Epithelial cell of esophagus (primary cell): Measurements from ENCODE around the gene TENM4.

ENCODE experiments used
- DNase-seq: peaks from one replicate; pipeline ENCODE4 v3.0.0; 2010; ENCODE audit warnings: low read depth
- H3K4me3 ChIP-seq: 2 replicates; pipeline ENCODE4 v1.5.1; 2011; ENCODE audit warnings: mild to moderate bottlenecking, low read length, control low read depth
- TF ChIP-seq, protein P1 (sequence below): IDR thresholded peaks from 2 replicates; pipeline ENCODE4 v1.5.1; 2011; ENCODE audit warnings: low read depth, mild to moderate bottlenecking, low read length, control low read depth, inconsistent platforms; ENCODE audit not compliant: insufficient read depth; ENCODE audit errors: missing control alignments

Gene TENM4

DNA sequence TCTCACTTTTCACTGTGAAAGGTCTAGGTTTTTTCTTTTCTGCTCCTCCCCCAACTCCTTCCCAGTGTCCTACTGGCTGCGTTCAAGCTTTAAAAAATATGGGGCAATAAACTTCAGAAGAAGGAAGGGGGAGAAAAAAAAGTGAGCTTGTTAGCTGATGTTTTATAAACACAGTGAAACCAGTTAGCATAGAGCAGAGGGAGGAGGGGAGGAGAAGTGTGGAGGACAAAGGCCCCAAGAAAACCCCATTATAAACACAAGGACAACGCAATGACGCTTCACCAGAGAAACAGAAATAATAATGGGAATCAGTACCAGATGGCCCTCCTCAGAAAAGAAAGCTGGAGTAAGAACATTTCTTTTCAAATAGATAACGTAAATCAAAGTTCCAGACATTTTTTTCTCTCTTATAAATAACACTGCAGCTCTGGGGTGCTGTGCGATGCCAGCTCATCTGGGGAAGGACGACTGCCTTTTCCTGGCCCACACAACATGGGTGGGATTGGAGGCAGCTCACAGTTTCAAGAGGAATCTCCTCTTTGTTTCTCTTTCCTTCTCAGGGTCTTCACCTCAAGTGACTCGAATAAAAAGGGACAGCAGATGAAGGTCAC, 630.8 kb downstream of the TENM4 start:
- no peak for DNase-seq
- TF ChIP-seq, protein P1, sequence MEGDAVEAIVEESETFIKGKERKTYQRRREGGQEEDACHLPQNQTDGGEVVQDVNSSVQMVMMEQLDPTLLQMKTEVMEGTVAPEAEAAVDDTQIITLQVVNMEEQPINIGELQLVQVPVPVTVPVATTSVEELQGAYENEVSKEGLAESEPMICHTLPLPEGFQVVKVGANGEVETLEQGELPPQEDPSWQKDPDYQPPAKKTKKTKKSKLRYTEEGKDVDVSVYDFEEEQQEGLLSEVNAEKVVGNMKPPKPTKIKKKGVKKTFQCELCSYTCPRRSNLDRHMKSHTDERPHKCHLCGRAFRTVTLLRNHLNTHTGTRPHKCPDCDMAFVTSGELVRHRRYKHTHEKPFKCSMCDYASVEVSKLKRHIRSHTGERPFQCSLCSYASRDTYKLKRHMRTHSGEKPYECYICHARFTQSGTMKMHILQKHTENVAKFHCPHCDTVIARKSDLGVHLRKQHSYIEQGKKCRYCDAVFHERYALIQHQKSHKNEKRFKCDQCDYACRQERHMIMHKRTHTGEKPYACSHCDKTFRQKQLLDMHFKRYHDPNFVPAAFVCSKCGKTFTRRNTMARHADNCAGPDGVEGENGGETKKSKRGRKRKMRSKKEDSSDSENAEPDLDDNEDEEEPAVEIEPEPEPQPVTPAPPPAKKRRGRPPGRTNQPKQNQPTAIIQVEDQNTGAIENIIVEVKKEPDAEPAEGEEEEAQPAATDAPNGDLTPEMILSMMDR, result no peak
- no peak overlapping the region for H3K4me3 ChIP-seq

DNA sequence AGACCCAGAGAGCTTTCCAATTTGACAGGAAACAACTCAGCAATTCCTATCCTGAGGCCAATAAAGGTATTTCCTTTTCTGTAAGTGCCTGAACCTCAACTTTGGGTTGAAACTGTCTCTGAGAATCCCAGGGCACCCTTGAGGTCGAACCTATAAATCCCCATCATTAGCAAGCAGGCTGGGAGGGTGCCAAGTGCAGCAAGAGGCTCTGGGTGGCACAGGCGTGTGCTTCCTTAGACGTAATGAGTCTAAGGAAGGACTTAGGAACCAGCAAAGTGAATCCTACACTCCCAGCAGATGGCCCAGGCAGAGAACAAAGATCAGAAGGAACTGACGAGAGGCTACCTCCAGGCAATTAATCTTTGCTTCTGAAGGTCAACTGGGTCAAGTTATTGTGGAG, 631.9 kb downstream of the TENM4 start:
- no peak overlapping the region for H3K4me3 ChIP-seq
- TF ChIP-seq, protein P1, result no peak
- no peak for DNase-seq

DNA sequence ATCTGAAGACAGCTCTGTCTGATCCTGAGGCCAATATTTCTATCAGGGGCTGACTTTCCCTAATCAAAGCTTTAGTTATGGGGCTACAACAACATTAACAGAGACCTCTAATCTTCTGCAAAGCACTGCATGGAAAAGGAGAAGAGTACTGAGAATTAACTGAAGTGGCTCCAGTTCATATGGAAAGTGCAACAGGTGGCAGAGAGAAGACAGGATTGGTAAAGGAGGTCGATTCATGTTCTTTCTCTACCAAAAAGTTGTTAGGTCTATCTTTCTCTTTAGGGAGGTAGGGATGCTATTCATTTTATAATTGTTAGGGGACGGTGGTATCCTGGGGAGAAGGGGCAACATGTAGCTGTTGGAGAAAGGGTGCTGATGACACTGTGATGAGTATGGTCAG, 633.5 kb downstream of the TENM4 start:
- no peak for DNase-seq
- no peak overlapping the region for H3K4me3 ChIP-seq
- TF ChIP-seq, protein P1, result no peak

DNA sequence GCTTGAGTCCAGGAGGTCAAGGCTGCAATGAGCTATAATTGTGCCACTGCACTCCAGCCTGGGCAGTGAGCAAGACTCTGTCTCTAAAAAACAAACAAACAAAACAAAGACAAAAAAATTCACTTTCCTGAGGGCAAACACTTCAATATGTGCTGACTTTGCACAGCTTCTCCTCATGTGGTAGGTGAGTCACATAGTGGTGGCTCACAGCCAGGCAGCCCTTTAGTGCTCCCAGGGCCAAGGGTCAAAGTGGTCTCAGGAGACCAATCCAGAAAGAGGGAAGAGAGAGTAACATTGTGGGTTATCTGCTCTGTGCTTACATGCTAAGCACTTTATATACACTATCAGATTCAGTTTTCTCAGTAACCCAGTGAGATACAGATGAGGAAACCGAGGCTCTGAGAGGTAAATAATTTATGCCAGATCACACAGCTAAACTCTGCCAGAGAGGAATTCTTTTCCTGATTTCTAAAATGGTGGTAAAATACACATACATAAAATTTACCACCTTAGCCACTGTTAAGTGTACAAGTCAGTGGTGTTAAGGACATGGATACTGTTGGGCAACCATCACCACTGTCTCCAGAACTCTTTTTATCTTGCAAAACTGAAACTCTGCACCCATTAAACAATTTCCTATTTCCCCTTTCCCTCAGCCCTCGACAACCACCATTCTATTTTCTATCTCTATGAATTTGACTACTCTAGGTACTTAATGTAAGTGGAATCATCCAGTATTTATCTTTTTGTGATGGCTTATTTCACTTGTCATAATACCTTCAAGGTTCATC, 634.4 kb downstream of the TENM4 start:
- TF ChIP-seq, protein P1, result no peak
- peak; percentile 31 for DNase-seq
- H3K4me3 ChIP-seq, result no peak overlapping the region

DNA sequence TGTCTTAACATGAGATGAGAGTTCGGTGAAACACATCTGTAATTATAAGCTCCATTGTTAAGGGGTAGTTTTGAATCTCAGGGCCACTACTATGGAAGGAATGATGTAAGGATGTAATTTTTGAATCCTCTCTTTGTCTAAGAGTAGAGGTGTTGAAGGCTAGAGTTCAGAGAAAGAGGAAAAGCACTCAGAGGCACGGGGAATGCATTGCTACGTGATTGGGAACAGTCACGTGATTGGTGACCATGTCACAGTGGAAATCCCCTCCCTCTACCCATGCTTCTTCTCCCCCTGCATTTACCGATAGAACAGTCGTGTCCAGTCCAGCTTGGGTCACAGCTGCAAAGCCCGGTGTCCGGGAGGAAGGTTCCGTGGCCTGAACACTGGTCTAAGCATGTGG, 635.8 kb downstream of the TENM4 start:
- TF ChIP-seq, protein P1, result no peak
- no peak overlapping the region for H3K4me3 ChIP-seq
- no peak for DNase-seq

DNA sequence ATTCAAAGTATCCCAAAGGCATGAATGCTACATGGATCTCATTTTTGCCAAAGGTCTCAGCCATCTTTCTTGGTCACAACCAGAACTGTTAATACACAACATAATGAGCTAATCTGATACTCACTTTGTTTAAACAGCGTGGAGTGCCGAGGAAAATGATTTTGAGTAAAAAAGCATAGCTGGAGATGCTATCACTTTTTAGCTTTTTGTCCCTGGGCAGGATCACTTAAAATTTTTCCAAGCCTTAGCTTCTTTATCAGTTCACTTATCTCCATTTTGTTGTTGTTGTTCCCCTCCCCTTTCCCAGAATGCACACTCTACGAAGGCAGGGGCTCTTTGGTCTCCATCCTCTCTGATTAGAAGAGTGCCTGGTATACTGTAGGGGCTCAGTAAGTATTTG, 636.8 kb downstream of the TENM4 start:
- H3K4me3 ChIP-seq, result no peak overlapping the region
- no peak for DNase-seq
- TF ChIP-seq, protein P1, result no peak
